Large intestine (tissue), 3 donors: ENCODE data around the gene TARBP1. TPM values are rescaled to one million over a fixed set of nuclear protein-coding genes. Genes with fewer than 3 reads are reported as not detected.

ENCODE experiments used
- DNase-seq, 2 donors: peaks; one replicate each; pipeline versions ENCODE4 v3.0.0 to v3.0.0-alpha.2; 2013
- H3K27ac ChIP-seq: one replicate; pipeline ENCODE4 v1.5.1; 2013; ENCODE audit warnings: low read length
- H3K27me3 ChIP-seq: 2 replicates; pipeline ENCODE4 v1.6.1; 2013; ENCODE audit warnings: low read length; ENCODE audit not compliant: control insufficient read depth, insufficient read depth
- H3K36me3 ChIP-seq: 2 replicates; pipeline ENCODE4 v1.6.1; 2013; ENCODE audit warnings: low read length; ENCODE audit not compliant: control insufficient read depth, insufficient read depth
- H3K4me1 ChIP-seq: one replicate; pipeline ENCODE4 v1.6.1; 2013; ENCODE audit warnings: low read length; ENCODE audit not compliant: control insufficient read depth, insufficient read depth
- H3K4me3 ChIP-seq: one replicate; pipeline ENCODE4 v1.5.1; 2013; ENCODE audit warnings: low read length
- H3K9me3 ChIP-seq: one replicate; pipeline ENCODE4 v1.6.1; 2013; ENCODE audit warnings: mild to moderate bottlenecking, low read depth, low read length, moderate library complexity; ENCODE audit not compliant: control insufficient read depth
- WGBS: methylation state at CpG from one replicate; pipeline ENCODE4 v1.1.5; 2013; ENCODE audit warnings: low lambda C conversion rate; ENCODE audit not compliant: insufficient coverage; 5-methylcytosine and 5-hydroxymethylcytosine counted together
- polyA plus RNA-seq: library from polyadenylated mRNA; unstranded; fragments of 120-200 nt; gene quantifications from one replicate; pipeline ENCODE4 v1.2.1, GENCODE V29; 2013

Gene TARBP1
- polyA plus RNA-seq, 1 donor = 84.4 TPM

DNA sequence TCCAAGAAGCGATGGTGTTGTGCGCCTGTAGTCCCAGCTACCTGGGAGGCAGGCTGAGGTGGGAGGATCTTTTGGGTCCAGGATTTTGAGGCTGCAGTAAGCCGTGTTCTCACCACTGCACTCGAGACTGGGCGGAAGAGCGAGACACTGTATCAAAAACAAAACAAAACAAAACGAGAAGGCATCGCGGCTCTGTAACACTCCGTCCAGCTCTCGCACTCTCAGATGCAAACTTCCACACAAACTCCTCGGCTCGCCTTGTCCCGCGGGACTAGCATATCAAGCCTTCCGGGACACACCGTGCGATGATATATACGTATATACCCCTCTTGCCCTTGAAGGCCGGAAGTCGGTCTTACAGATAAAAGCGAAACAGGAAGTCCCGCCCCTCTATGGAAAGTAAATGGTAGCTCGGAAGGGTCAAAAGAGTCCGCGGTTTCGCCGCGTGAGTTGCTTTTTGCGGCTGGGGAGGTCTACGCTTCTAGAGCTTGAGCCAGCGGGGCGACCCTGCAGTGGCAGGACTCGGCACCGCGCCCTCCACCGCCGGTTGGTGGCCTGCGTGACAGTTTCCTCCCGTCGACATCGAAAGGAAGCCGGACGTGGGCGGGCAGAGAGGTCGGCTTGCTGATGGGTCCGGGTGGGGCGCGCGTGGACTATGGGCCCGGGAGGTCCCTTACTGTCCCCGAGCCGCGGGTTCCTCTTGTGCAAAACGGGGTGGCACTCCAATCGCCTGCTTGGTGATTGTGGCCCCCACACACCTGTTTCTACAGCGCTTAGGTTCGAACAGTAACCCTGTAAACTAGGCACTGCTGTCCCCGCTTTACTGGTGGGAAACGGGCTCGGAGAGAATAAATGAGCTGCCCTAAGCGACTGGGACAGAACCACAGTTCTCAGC lies 105.7 kb downstream of the TARBP1 start, which contains the start of gene COA6:
COA6 (plus strand) TSS at position 393 of the 895 bp plus-strand sequence; CDS start at position 404, 11 bp downstream.
- Histone ChIP-seq H3K4me3 (peak within 1 kb of the TSS; percentile 78), H3K36me3 (peaks cover 26% of the 10 kb centered on the region), H3K9me3 (no peaks in the 10 kb centered on the region), H3K4me1 (peaks cover 6% of the 10 kb centered on the region), H3K27ac (peak within 1 kb of the TSS; percentile 92), H3K27me3 (no peaks in the 10 kb centered on the region)
- no CpG with 5 or more reads among the region's 62 CpGs for WGBS
- peak; percentile 91 to 98 for DNase-seq

DNA sequence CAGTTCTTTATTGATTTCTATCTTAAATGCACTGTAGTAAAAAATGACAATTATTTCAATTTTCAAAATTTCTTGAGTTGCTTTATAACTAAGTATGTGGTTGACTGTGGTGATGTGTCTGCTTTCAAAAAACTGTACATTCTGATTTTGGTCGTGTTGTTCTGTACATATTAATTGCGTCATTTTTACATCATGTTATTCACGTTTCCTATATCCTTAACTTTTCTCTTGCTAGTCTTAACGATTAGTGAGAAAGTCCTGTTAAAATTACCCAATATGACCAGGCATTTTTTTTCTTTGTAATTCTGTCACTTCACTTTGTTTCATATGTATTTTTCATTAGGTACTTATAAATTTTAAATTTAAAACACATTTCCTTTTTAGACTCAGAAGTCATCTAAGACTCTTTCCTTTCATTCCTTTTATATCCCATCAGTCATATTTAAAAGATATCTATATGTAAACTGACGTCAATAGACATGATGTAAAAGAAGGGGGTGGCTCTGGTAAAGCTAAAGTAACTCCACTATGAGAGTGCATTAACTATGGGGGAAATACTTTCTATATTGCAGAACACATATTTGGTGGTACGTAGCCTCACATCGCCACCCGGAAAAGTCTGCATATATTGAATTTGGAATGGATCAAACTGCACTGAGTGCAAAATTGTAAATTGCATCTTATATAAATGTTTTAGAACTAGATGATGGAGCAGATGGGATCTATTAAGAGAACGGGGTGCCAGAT lies 106.8 kb downstream of the TARBP1 start:
- peak in 1 of 2 donors; percentile 25 for DNase-seq
- peaks cover 6% of the 10 kb centered on the region for H3K4me1 ChIP-seq
- WGBS = 52% methylated on average over 7 of the region's 9 CpGs
- H3K9me3 ChIP-seq = no peaks in the 10 kb centered on the region
- peaks cover 16% of the 10 kb centered on the region for H3K36me3 ChIP-seq
- H3K4me3 ChIP-seq = peak overlapping the region; percentile 78
- no peaks in the 10 kb centered on the region for H3K27me3 ChIP-seq
- peak overlapping the region; percentile 92 for H3K27ac ChIP-seq

GRCh38 chr1:234371414-234371813 lies 107.6 kb downstream of the TARBP1 start:
- Histone ChIP-seq H3K36me3 (peaks cover 12% of the 10 kb centered on the region), H3K27ac (no peak overlapping the region), H3K9me3 (no peaks in the 10 kb centered on the region), H3K4me1 (peaks cover 6% of the 10 kb centered on the region), H3K27me3 (no peaks in the 10 kb centered on the region), H3K4me3 (no peak overlapping the region)
- DNase-seq = no peak
- WGBS = 100% methylated on average over 1 of the region's 2 CpGs

GRCh38 chr1:234369784-234370183 lies 109.2 kb downstream of the TARBP1 start:
- Histone ChIP-seq H3K27me3 (no peaks in the 10 kb centered on the region), H3K4me1 (peaks cover 6% of the 10 kb centered on the region), H3K4me3 (no peak overlapping the region), H3K27ac (no peak overlapping the region), H3K36me3 (no peaks in the 10 kb centered on the region), H3K9me3 (no peaks in the 10 kb centered on the region)
- WGBS = no CpG with 5 or more reads among the region's 1 CpG
- no peak for DNase-seq

DNA sequence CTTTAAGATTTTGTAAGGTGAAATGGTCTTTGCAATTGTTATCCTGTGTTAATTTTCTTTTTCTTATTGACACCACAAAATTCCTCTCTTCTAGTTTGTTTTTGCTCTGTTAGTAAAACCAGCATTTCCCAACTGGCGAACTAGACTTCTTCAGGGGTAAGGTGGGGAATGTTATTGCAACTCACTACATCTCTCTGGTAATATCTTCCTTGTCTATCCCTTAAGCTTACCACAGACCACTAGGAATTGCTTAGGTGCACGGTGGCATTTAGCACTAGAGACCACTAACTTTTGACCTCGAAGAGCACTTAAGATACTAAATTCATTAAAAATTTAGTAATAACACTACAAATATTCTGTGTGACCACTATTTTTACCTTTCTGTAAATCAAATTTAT lies 109.9 kb downstream of the TARBP1 start:
- Histone ChIP-seq H3K9me3 (no peaks in the 10 kb centered on the region), H3K4me3 (no peak overlapping the region), H3K4me1 (no peaks in the 10 kb centered on the region), H3K27ac (no peak overlapping the region), H3K27me3 (no peaks in the 10 kb centered on the region), H3K36me3 (no peaks in the 10 kb centered on the region)
- no CpG with 5 or more reads among the region's 3 CpGs for WGBS
- no peak for DNase-seq

DNA sequence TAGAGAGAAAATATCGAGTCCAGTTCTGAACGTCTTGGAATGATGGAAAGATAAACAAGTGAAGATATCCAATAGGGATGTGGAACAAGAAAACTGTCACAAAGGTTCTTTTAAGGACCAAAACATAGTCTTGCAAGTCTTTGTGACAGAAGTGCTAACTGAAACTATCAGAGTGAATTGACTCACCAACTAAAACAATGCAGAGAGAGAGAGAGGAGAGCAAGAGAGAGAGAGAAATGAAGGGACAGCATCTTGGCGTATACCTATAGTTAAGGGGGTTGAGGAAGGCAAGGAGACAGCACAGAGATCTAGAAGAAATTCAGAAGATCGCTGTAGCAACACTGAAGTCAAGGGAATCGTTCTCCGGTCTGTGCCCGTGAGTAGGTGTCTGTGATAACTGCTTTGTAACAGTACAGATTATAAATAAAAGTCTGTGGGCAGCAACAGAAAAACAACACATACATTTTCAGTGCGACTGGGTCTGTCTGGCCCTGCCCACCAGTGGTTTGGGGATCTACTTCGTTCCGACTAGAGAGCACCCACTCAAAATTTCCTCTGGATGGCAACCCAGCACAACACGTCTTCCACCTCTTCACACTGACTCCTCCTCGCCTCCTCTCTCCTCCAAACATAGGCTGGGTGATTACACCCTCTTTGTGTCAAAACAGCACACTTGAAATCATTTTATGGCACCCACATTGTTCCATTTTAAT lies 110.5 kb downstream of the TARBP1 start:
- WGBS = 83% methylated on average over 3 of the region's 12 CpGs
- Histone ChIP-seq H3K36me3 (no peaks in the 10 kb centered on the region), H3K4me3 (no peak overlapping the region), H3K27me3 (no peaks in the 10 kb centered on the region), H3K4me1 (no peaks in the 10 kb centered on the region), H3K27ac (no peak overlapping the region), H3K9me3 (no peaks in the 10 kb centered on the region)
- DNase-seq = no peak

DNA sequence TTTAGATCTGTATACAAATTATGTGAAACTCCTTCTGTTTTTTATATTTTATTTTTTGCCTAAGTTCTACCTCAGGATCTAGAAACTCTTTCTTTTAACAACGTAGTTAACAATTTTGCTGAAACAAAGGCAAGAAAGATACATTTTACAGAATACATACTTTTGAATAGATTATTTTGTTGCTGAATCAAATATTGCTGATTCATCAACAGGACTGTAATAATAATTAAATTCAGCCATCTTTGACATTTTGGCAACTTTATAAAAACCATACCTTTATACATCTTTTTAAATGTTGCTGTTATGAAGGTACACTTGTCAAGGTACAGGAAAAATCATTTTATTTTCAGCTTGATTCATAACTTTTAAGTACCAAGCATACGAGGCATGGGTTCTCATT lies 116.4 kb downstream of the TARBP1 start:
- Histone ChIP-seq H3K36me3 (no peaks in the 10 kb centered on the region), H3K27ac (no peak overlapping the region)

GRCh38 chr1:234361102-234361603 lies 117.8 kb downstream of the TARBP1 start:
- 67% methylated on average over 1 of the region's 3 CpGs for WGBS
- no peaks in the 10 kb centered on the region for H3K36me3 ChIP-seq

More for the DNA sequence above, 116.4 kb downstream of the TARBP1 start:
- H3K27me3 ChIP-seq = no peaks in the 10 kb centered on the region
- WGBS = 85% methylated on average over 2 of the region's 2 CpGs
- DNase-seq = no peak
- H3K4me3 ChIP-seq = no peak overlapping the region
- H3K4me1 ChIP-seq = no peaks in the 10 kb centered on the region
- H3K9me3 ChIP-seq = no peaks in the 10 kb centered on the region

GRCh38 chr1:234357831-234358230 lies 121.1 kb downstream of the TARBP1 start:
- no peak overlapping the region for H3K4me3 ChIP-seq
- H3K9me3 ChIP-seq = no peaks in the 10 kb centered on the region

More at GRCh38 chr1:234361102-234361603, 117.8 kb downstream of the TARBP1 start:
- Histone ChIP-seq H3K4me3 (no peak overlapping the region), H3K9me3 (no peaks in the 10 kb centered on the region), H3K27me3 (no peaks in the 10 kb centered on the region), H3K27ac (no peak overlapping the region), H3K4me1 (peaks cover 2% of the 10 kb centered on the region)
- DNase-seq = no peak

More at GRCh38 chr1:234357831-234358230, 121.1 kb downstream of the TARBP1 start:
- Histone ChIP-seq H3K27ac (no peak overlapping the region), H3K36me3 (no peaks in the 10 kb centered on the region), H3K27me3 (no peaks in the 10 kb centered on the region), H3K4me1 (peaks cover 4% of the 10 kb centered on the region)
- no peak for DNase-seq
